Prostate gland (tissue), 2 donors: Measurements from ENCODE around the gene COL15A1.

Experiments used
- POLR2A ChIP-seq: fragments of 450-650 bp; IDR thresholded peaks from one replicate; pipeline ENCODE4 v1.6.1; 2016; ENCODE audit warnings: antibody characterized with exemption, mild to moderate bottlenecking
- POLR2AphosphoS5 ChIP-seq: sonication (generic); formaldehyde crosslinking; IDR thresholded peaks from one replicate; pipeline ENCODE4 v1.6.1; 2017; ENCODE audit warnings: antibody characterized with exemption
- TF ChIP-seq, protein P1 (sequence below), 4 experiments: fragments of 200-600 bp in 2 of 4; fragments of 450-650 bp in 2 of 4; sonication (generic) in 2 of 4; IDR thresholded peaks; 1 replicate in 3 of 4; 2 replicates in 1 of 4; pipeline ENCODE4 v1.5.1; 2016 to 2019; ENCODE audit warnings: antibody characterized with exemption in 4 of 4, mild to moderate bottlenecking in 2 of 4, moderate library complexity in 2 of 4

DNA sequence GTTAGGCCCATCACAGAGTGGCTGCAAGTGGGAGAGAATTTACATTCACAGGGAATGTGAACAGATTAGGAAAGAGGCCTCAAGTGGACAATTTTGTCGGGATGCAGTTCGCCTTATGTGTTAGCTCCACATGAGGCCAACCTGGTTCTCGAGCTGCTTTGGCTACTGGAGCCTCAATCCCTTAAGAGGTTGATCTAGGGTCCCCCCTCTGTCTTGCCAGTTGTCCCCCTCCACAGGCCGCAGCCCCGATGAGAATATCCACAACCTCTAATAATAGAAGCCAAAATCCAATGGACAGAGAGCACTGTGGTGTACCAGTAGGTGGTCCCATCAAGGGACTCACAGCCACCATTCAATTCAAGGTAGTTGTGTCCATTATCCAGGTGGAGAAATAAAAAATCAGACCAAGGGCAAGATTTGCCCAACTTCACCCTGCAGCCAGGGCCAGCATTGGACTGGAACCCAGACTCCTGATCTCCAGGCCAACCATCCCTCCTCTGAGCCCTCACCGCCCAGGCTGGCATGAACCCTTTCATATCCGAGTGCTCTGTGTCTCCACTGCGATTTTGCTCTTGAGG is 1.7 kb upstream of the COL15A1 start:
- TF ChIP-seq POLR2A (no peak), POLR2AphosphoS5 (no peak)
- TF ChIP-seq, protein P1, sequence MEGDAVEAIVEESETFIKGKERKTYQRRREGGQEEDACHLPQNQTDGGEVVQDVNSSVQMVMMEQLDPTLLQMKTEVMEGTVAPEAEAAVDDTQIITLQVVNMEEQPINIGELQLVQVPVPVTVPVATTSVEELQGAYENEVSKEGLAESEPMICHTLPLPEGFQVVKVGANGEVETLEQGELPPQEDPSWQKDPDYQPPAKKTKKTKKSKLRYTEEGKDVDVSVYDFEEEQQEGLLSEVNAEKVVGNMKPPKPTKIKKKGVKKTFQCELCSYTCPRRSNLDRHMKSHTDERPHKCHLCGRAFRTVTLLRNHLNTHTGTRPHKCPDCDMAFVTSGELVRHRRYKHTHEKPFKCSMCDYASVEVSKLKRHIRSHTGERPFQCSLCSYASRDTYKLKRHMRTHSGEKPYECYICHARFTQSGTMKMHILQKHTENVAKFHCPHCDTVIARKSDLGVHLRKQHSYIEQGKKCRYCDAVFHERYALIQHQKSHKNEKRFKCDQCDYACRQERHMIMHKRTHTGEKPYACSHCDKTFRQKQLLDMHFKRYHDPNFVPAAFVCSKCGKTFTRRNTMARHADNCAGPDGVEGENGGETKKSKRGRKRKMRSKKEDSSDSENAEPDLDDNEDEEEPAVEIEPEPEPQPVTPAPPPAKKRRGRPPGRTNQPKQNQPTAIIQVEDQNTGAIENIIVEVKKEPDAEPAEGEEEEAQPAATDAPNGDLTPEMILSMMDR (IDR thresholded peaks at IDR 0.05), result no peak
